RWPE1 (cell line): Measurements from ENCODE around the gene CMTM2.
A peak's percentile ranks its signal among the peaks of the same experiment; 100 is the strongest.

ENCODE experiments used
- CTCF ChIA-PET: fragments of 350-600 bp; sonication (Branson Sonifier 250); formaldehyde crosslinking; extraction: SDS; loops from one replicate; lab custom pipeline; 2021; lab: Yijun Ruan, JAX
- POLR2A ChIA-PET: fragments of 400-600 bp; formaldehyde crosslinking; extraction: SDS; loops from one replicate; lab custom pipeline; 2020; ENCODE audit warnings: antibody characterized with exemption; ENCODE audit not compliant: low non-redundant PET; lab: Yijun Ruan, JAX
- DNase-seq: peaks from one replicate; pipeline ENCODE4 v3.0.0; 2012; ENCODE audit warnings: low spot score
- H3K27ac ChIP-seq: fragments of 450-650 bp; 2 replicates; pipeline ENCODE4 v1.5.1; 2017
- CTCF ChIP-seq: fragments of 450-650 bp; conservative IDR thresholded peaks from 2 replicates; pipeline ENCODE4 v1.5.1; 2017; ENCODE audit warnings: low read depth, mild to moderate bottlenecking

CMTM2 gene

GRCh38 chr16:66617010-66617434, 37.8 kb downstream of the CMTM2 start:
- POLR2A ChIA-PET = no interaction called here
- no peak overlapping the region for H3K27ac ChIP-seq
- DNase-seq = no peak
- CTCF ChIA-PET = interaction anchor here (1.9 to 2.8 kb wide), 2 partner anchors 8 to 34 kb away, joined by 9 to 20 read pairs; no protein-coding TSS in a partner anchor
- TF ChIP-seq CTCF = no peak

GRCh38 chr16:66617728-66618127, 38.5 kb downstream of the CMTM2 start:
- ChIA-PET POLR2A (no interaction called here), CTCF (interaction anchor here (0.5 to 2.8 kb wide), 4 partner anchors 9 to 40 kb away, joined by 3 to 20 read pairs (median 6); no protein-coding TSS in a partner anchor)
- no peak for DNase-seq
- no peak for TF ChIP-seq CTCF
- H3K27ac ChIP-seq = peak overlapping the region; percentile 93

- H3K27ac ChIP-seq = peak overlapping the region; percentile 93
- POLR2A ChIA-PET = interaction anchor here (0.8 kb wide), 1 partner anchor 10 kb away, joined by 3 read pairs; no protein-coding TSS in a partner anchor
These were observed 39.5 kb downstream of the CMTM2 start for GRCh38 chr16:66618588-66619375.

GRCh38 chr16:66619534-66620428, 40.5 kb downstream of the CMTM2 start:
- POLR2A ChIA-PET = no interaction called here
- peak overlapping the region; percentile 57 for H3K27ac ChIP-seq
- no peak for DNase-seq
- TF ChIP-seq CTCF = no peak
- CTCF ChIA-PET = interaction anchor here (0.6 to 1.2 kb wide), 2 partner anchors 12 to 360 kb away, joined by 3 to 5 read pairs; no protein-coding TSS in a partner anchor

More at GRCh38 chr16:66618588-66619375, 39.5 kb downstream of the CMTM2 start:
- DNase-seq = peak; percentile 88
- CTCF ChIA-PET = interaction anchor here (0.6 to 2.8 kb wide), 3 partner anchors 10 to 824 kb away, joined by 3 to 20 read pairs (median 9); no protein-coding TSS in a partner anchor
- TF ChIP-seq CTCF = no peak

GRCh38 chr16:66620429-66620795, 41.1 kb downstream of the CMTM2 start:
- no peak for DNase-seq
- TF ChIP-seq CTCF = no peak
- ChIA-PET POLR2A (no interaction called here), CTCF (interaction anchor here (0.6 to 1.2 kb wide), 2 partner anchors 12 to 359 kb away, joined by 3 to 5 read pairs; no protein-coding TSS in a partner anchor)
- H3K27ac ChIP-seq = peak overlapping the region; percentile 57

- ChIA-PET CTCF (no interaction called here), POLR2A (no interaction called here)
- peak overlapping the region; percentile 37 for H3K27ac ChIP-seq
- no peak for TF ChIP-seq CTCF
- no peak for DNase-seq
These were observed 42.7 kb downstream of the CMTM2 start for GRCh38 chr16:66621973-66622372.
